ENCODE results near the gene ABCB11.

Gene ABCB11

DNA sequence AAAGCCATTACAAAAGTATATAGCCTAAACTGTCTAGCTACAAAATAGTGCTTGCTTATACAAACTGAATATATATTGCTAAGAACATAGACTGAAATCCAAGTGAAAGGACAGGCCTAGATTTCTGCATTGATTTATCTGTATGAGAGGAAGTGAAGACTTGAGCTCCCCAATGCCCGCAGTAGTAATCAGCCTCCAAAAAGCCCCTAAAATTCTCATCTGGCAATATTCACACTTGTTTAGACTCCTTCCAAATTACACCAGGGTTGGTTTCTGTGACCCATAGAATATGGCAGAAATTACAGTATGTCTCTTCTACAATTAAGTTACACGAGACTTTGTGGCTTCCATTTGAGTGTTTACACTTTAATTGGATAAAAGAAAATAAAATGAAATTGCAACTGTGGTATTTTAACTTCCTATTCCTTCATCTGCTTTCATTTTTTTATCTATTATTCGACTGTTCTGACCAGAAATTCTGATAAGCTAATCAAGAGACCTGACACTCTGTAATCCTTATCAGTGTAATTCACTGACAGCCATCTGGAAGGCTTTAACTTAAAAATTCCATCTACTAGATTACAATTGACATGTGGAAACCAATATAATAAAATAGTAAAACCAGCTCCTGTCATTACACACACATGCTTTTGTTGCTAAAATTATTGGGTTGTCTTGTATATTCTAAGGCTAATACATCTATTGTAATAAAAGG, 21.1 kb downstream of the ABCB11 start:
- no peak for DNase-seq

DNA sequence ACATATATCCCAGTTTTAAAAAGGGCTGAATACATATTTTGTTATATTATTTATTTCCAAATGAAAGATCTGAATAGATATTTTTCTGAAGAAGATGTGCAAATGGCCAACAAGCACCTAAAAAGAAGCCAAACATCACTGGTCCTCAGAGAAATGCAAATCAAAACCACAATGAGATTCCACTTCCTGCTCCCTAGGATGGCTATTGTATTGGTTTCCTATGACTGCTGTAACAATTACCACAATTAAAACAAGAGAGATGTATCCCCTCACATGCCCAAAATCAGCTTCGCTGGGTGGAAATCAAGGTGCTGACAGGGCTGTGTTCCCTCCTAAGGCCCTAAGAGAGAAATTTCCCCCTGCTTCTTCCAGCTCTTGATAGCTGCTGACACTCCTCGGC, 23.2 kb downstream of the ABCB11 start:
- no peak for DNase-seq

DNA sequence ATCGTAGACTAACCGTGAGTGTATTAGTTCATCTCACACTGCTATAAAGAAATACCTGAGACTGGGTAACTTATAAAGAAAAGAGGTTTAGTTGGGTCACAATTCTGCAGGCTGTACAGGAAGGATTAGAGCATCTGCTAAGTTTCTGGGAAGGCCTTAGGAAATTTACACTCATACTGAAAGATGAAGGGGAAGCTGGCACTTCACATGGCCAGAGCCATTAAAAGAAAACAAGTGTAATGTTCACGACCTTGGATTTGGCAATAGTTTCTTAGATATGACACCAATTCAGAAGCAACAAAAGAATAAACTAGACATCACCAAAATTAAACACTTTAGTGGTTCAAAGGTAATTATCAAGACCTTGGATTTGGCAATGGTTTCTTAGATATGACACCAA, 23.8 kb downstream of the ABCB11 start:
- DNase-seq = no peak

DNA sequence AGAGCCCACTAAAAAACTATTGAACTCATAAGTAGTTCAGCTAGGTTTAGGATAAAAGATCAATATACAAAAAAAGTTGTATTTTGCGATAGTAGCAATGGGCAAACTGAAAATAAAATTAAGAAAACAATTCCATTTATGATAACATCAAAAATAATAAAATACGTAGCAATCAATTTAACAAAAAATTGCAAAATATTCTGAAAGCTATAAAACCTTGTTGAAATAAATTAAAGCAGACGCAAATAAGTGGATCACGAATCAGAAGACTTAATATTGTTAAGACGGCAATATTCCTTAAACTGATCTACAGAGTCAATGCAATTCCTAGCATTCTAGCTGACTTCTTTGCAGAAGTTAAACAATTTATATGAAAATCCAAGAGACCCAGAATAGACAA, 24.5 kb downstream of the ABCB11 start:
- no peak for DNase-seq

DNA sequence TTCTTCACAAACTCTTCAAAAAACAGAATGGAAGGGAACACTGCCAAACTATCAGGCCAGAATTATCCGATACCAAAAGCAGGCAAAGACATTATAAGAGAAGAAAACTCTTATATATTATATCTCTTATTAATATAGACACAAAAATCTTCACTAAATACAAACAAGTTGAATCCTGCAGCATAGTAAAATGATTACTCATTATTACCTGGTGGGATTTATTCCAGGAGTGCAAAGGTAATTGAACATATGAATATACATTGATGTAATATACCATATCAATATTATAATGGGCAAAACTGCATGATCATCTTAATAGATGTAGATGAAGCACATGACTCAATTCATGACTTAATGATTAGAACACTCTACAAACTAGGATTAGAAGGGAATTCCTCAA, 25.1 kb downstream of the ABCB11 start:
- DNase-seq = no peak

DNA sequence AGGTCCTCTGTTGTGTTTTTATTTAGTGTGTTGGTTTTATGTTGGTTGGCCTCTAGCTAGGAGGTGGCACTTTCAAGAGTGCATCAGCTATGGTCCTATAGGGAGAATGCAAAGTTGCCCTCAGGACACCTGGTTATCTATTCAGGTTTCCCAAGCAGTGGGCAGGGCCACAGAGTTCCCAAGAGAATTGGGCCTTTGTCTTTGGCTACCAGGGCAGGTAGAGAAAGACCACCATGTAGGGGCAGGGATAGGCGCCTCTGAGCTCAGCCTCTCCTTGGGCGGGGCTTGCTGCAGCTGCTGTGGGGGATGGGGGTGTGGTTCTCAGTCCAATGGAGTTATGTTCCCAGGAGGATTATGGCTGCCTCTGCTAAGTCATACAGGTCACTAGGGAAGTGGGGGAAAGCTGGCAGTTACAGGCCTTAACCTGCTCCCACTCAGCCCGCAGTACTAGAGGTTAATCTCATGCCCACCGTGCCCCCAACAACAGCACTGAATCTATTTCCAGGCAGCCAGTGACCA, 26.0 kb downstream of the ABCB11 start:
- DNase-seq = no peak

DNA sequence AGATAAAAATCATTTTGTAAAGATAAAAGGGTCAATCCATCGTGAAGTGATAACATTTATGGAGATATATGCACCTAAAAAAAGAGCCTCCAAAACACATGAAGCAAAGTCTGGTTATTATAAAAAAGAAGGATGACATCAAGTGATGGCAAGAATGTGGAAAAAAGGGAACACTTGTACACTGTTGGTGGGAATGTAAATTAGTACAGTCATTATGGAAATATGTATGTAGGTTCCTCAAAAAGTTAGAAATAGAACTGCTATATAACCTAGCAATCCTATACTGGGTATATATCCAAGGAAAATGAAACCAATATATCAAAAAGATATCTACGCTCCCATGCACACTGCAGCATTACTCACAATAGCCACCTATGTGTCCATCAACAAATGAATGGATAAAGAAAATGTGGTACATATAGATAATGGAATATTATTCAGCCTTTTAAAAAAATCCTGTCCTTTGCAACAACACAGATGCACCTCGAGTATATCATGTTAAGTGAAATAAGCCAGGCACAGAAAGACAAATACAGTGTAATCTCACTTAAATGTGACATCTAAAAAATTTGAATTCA, 28.9 kb downstream of the ABCB11 start:
- no peak for DNase-seq

DNA sequence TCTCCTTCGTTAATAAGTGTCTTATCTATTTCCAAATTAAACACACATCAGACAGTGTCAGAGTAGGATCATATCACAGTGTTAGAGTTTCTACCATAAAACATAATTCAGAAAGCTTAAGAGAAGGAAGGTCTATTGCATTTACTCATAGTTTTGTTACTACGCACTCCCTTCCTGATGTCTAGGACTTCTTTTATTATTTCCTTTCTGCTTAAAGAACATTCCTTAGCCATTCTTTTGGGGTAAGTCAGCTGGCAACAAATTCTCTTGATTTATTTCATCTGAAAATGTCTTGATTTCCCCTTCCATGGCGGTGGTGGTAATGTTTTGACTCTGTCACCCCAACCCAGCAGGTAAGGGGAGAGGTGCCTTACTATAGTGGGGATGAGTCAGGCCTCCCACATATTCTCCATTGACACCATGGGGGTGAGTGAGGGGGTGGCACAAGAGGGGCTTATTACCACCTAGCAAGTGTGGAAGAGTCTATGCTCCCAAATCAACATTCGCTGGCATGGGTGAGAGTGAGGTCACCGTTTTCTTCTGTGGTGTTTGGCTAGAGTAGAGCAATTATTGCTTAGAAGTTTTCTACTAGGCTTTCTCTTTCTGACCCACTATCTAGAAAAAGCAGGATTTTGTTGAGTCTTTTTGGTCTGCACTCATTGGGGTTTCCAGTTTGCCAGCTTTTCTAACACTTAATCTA, 29.9 kb downstream of the ABCB11 start:
- peak in 1 of 56 donors; percentile 11 for DNase-seq

DNA sequence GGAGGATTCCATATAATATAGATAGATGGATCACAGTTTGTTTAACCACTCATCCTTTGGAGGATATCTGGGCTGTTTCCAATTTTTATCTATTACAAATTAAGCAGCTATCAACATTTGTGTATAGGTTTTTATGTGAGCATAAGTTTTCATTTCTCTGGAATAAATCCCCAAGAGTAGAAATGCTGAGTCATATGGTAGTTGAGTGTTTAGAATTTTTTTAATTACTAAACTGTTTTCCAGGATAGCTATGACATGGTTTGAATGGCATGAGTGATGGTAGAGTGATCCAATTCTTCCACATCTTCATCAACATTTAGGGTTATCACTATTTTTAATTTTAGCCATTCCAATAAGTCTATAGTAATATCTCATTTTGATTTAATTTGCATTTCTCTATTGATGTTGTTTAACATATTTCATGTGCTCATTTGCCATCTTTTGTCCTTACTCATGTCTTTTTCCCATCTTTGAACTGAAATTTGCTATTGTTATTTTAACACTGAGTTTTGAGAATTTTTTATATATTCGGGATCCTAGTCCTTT, 31.4 kb downstream of the ABCB11 start:
- DNase-seq = no peak

DNA sequence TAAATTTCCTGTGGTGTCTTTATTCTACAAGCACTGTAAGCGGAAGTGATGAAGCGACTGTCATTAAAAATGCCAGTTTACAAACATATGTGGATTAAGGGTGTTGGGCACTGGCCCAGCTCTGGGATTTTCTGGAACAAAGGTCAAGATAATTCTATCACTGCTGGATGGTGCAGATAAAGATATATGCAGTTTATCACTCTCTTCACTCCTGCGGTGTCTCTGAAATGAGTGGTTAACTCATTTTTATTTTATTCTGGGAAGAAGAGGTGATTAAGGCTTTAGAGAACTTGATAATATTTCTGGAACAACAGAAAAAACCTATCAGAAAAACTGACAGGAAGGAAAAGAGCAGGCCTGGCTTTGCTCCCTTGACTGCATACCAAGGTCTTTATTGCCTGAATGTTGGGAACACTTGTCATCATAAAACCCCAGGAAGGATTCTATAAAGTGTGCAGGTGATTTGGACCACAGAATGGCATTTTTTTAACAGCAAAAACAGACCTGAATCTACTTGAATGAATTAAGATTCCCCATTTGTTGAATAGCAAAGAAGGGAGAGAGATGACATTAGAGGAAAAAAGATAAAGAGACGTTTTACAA, 32.4 kb downstream of the ABCB11 start:
- no peak for DNase-seq

DNA sequence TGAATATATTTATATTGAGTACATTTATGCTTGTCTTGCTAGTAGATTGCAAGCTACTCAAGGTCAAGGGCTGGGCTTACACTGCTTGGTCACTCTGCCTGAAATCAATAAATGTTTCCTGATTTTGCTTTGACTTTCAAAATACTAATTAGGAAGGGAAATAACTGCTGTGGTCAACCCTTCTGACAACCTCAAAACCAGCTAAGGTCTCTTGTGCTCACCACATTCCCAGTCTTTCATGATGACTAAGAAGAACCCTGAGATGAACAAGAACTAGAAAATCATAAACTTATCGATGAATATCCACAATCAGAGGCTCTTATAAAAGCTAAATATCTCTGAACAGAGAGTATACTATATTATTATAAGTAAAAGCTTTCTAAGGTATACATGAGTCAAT, 33.3 kb downstream of the ABCB11 start:
- no peak for DNase-seq

DNA sequence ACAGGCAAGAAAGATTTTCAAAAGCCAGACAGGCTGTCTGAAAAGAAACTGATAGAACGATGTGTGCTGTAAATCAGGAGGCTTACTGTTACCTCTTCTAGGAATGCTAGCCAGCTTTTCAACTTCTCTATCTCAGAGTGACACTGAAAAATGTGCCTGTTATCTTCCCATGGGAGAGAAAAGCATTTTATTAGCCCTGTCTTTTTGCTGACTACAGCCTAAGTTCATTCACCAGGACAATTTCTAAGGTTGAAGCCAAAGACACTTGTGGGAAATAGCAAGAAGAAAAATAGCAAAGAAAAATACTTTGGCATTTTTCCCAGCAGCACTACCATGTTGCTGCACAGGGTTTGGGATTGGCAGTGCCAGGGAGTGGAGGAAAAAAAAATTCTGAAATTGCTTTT, 34.0 kb downstream of the ABCB11 start:
- no peak for DNase-seq

DNA sequence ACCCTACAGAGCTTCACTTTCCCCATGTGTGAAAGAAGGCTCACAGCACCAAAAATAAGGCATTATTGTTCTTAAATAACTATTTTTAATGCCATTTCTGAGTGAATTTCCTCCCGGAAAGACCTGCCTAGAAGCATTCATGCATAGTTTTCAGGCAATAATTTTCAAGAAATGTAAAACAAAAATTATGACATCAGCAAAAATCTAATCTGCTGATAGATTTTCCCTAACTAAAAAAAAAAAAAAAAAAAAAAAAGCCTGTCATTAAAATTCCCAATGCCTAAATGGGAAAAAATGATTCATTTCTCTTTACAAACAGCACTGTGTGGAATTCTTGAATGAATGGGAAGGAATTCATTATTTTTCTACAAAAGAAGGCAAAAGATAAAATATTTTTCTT, 35.4 kb downstream of the ABCB11 start:
- DNase-seq = no peak

DNA sequence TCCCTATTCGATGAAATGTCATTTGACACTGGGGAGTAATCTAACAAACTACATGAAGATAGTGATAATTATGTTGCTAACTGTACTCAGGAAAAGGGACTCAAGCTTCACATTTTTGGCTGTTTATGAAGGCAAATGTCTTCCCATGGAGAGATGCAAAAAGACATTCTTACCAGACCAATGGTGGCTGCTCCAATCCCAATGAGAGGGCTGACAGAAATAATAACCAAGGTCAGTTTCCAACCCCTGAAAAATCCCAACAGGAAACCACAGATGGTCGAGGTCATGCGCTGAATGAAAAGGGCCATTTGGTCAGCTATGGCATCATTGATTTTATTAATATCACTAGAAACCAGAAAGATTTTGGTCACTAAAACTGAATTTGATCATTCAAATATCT, 37.6 kb downstream of the ABCB11 start:
- no peak for DNase-seq

DNA sequence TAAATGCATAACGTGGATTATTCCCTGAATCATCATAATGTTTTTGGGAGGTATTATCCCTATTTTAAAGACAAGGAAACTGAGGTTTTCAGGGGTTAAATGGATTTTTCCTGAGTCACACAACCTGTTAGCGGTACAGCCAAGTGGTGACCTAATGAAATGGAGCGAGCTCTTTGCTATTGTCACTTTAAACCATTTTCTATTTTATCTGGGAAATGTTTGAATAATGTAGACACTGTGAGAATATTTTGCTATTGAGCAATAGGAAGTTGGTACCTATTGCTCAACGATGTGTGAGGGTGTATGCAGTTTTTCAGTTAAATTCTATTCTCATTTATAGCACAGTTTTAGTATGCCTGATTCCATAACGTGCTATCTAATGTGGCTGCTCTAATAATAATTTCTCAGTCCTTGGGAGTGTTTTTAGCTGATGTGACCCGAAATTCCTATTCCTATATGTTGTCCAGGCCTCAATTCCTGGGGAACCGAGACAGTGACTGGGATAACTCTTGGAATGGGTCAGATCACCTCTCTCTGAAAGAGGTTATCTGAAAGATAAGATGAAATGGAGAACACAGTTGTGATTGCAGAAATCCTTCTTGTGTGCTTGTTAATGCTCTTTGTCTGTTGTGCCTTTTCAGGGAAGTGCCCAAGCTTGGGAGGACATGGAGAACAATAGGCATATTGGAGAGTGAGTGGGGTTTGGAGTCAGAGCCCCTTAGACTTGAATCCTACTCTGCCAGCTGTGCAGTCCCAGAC, 38.4 kb downstream of the ABCB11 start:
- no peak for DNase-seq

DNA sequence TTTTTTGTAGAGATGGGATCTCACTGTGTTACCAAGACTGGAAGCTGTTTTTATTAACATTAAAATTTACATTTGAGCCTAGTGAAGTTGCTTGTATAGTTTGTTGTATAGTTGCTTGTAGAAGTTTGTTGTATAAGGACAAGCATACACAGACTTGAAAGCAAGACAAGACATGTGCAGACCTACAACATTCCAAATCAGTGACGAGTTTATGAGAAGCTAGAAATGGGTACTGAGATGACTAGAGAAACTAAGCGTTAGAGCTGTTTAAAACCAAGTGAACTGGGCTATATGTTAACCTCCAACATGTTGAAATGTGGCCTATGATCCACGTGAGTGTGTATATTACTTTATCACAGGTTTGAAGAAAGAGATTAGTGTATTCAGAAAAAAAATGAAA, 39.1 kb downstream of the ABCB11 start:
- no peak for DNase-seq

DNA sequence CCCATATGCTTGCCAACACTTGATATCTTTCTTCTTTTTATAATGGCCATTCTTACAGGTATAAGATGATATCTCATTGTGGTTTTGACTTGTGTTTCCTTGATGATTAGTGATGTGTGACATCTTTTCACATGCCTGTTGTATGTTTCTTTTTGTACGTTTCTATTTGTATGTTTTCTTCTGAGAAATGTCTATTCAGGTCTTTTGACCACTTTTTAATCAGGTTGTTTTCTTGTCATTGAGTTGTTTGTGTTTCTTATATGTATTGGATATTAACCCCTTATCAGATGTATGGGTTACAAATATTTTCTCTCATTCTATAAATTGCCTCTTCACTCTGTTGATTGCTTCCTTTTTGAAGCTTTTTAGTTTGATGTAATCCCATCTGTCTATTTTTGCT, 42.4 kb downstream of the ABCB11 start:
- DNase-seq = no peak

DNA sequence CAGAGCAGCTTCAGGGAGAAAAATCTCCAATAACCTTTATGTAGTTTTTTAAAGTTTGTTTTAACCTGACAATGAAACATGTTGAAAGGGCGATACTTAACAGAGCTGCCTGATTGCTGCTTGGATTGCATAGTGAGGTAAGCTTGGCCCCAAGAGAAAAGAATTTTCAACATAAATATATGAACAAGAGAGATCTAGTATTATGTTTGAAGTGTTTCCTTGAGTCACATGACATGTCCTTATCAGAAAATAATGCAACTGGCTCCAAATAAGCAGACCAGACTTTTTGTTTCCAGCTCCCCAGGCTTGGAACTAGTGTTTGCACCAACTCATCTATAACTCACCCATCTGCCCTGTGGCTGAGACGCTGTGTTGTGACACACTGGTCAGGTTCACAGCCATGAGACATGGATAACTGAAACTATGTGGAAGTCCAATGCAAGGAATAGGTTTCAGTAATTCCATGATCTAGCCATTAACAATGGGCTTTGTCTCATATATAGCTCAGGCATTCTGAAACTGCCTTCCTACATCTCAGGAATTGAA, 44.7 kb downstream of the ABCB11 start:
- no peak for DNase-seq

DNA sequence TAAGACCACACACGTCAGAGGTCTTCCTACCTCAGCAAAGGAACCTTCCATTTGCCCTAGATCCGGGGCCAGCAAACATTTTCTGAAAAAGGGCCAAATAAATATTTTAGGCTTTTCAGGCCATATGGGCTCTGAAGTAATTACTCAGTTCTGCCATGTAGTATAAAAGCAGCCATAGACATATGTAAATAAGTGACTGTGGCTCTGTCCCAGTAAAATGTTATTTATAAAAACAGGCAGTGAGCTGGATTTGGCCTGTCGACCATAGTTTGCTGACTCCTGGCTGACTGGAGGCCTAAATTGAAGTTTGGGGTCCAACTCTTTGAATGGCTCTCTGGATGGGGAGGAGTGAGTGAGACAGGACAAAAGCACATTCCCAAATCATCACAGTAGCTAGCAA, 49.5 kb downstream of the ABCB11 start:
- DNase-seq = no peak

DNA sequence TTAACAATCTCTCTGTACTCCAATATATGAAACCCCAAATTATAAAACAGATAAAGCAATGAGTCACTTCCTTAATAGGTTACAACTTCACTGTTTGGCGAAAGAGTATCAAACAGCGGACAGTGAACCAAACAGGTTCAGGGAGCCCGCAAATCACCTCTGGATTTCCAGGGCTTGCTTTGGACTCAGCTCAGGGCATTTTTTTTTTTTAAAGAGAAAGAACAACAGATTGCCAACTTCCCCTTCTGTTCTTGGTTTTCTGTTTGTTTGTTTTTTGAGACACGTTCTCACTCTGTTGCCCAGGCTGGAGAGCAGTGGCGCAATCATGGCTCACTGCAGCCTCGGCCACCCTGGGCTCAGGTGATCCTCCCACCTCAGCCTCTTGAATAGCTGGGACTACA, 52.7 kb downstream of the ABCB11 start:
- DNase-seq = no peak

DNA sequence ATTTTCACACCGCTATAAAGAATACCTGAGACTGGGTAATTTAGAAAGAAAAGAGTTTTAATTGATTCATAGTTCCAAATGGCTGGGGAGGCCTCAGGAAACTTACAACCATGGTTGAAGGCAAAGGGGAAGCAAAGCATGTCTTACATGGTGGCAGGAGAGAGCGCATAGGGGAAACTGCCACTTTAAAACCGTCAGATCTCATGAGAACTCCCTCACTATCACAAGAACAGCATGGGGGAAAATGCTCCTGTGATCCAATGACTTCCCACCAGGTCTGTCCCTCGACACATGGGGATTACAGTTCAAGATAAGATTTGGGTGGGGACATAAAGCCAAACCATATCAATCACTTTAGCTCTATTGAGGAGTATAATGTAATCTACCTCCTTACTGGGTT, 53.5 kb downstream of the ABCB11 start:
- no peak for DNase-seq

All from nucleus accumbens (tissue), 56 donors.